GM12864 (cell line): Measurements from ENCODE around the gene MT1H.
"Not testable (repeated sequence)": the region's sequence is repeated elsewhere in the genome, so short reads cannot be mapped to it uniquely, and the experiment has no call there.

Experiments used
- DNase-seq: peaks from one replicate; pipeline ENCODE4 v3.0.0-alpha.2; 2011; ENCODE audit warnings: low read depth
- H3K4me3 ChIP-seq: 2 replicates; pipeline ENCODE4 v1.5.1; 2011; ENCODE audit warnings: mild to moderate bottlenecking, low read depth, low read length, control low read depth
- CTCF ChIP-seq: IDR thresholded peaks from 2 replicates; pipeline ENCODE4 v1.5.1; 2011; ENCODE audit warnings: low read depth, mild to moderate bottlenecking, moderate library complexity, low read length, control low read depth, inconsistent platforms; ENCODE audit errors: missing control alignments

Gene MT1H

DNA sequence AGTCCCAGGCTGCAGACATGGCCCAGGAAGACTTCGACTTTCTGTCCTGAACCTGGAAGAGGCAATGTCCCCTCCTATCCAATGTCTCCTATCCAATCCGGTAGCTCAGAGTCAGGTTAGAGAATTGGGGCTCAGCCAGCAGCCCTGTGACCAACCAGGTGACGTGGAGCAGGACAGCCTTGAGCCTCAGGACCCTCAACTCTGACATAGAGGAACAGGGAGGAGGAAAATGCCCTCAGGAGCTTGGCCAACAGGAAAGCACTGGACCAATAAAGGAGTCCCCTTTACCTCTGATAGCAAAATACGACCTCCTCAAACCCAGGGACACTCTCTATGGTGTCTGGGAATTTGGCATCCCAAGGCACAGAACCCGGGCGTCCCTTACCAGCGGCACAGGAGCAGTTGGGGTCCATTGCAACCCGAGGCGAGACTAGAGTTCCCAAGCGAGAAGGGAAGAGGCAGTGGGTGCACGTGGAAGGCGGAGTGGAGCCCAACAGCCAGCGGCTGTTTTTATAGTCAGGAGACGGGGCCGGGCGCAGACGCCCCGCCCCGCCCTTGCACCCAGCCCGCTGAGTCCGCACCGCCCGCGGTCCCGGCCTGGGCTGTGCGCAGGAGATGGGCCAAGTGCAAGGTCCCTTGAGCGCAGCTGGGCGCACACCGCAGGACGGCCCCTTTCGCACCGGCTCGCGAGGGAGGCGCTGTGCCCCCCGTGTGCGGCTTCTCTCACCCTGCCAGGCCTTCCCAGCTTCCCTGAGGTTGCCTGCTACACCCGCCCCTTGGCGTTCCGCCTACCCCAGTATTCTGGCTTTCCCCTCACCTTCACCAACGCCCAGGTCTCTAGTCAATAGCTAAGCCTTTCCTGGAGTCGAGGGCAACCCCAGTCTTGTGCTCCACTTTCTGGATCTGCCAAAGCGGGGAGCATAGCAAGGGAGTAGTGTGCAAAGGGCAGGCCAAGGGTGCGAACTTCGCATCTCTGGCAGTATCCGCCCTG is 1.7 kb upstream of the MT1H start, which contains the start of gene MT1G:
TSS of gene MT1G (minus strand) at position 485 of the 991 bp plus-strand sequence. CDS start at position 413, 72 bp downstream.
- H3K4me3 ChIP-seq = no peak within 1 kb of the TSS
- TF ChIP-seq CTCF = no peak
- no peak for DNase-seq

DNA sequence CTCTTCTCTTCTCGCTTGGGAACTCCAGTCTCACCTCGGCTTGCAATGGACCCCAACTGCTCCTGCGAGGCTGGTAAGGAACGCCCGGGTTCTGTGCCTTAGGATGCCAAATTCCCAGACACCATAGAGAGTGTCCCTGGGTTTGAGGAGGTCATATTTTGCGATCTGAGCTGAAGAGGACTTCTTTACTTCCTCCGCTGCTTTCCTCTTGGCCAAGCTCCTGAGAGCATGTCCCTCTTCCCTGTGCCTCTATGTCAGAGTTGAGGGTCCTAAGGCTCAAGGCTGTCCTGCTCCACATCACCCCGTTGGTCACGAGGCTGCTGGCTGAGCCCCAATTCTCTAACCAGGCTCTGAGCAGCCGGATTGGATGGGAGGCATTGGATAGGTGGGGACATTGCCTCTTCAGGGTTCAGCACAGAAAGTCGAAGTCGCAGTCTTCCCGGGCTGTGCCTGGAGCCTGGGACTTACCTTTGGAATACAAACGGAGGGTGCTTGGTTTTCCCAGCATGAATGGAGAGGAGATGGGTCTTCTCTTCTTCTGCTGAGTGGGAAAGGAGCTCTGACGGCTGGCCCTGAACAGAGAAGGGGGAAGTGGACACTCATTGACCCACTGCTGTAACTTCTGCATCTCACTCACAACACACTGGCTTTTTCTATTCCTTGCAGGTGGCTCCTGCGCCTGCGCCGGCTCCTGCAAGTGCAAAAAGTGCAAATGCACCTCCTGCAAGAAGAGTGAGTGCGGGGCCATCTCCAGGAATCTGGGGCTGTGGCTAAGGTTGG is 416 bp downstream of the MT1H start:
- DNase-seq = no peak
- no peak for TF ChIP-seq CTCF
- H3K4me3 ChIP-seq = no peak overlapping the region

DNA sequence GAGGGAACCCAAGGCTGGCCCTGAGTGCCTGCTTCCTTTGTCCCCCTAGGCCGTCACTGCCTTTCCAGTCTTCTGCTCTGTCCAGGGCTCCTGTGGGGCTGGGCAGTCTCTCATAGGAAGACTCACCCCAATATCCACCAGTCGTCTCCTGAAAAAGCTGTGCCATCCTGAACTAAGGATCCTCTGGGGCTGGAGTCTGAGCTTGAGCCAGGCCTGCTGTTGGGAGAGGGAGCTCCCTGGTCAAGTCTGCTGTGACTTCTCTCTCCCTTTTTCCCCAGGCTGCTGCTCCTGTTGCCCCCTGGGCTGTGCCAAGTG is 963 bp downstream of the MT1H start:
- TF ChIP-seq CTCF = no peak
- no peak for DNase-seq
- H3K4me3 ChIP-seq = no peak overlapping the region

- H3K4me3 ChIP-seq, DNase-seq: not testable (repeated sequence)
Observed at GRCh38 chr16:56671691-56672090, 2.1 kb downstream of the MT1H start.

- H3K4me3 ChIP-seq = not testable (repeated sequence)
Observed at GRCh38 chr16:56672171-56672570, 2.6 kb downstream of the MT1H start.

GRCh38 chr16:56672761-56673536 is 3.3 kb downstream of the MT1H start:
- no peak for TF ChIP-seq CTCF
- no peak overlapping the region for H3K4me3 ChIP-seq
- DNase-seq = no peak

More at GRCh38 chr16:56672171-56672570, 2.6 kb downstream of the MT1H start:
- DNase-seq = not testable (repeated sequence)

DNA sequence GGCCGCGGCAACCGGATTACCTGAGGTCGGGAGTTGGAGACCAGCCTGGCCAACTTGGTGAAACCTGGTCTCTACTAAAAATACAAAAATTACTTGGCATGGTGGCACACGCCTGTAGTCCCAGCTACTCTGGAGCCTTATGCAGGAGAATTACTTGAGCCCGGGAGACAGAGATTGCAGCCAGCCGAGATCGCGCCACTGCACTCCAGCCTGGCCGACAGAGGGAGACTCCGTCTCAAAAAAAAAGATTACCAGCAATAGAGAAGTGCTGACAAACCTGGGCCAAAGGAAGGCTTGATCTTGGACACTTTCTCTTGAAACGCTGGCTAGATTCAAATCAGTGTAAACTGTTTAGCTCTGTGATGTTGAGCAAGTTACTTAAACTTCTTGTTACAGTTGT is 4.3 kb downstream of the MT1H start:
- DNase-seq = no peak
- H3K4me3 ChIP-seq = no peak overlapping the region

DNA sequence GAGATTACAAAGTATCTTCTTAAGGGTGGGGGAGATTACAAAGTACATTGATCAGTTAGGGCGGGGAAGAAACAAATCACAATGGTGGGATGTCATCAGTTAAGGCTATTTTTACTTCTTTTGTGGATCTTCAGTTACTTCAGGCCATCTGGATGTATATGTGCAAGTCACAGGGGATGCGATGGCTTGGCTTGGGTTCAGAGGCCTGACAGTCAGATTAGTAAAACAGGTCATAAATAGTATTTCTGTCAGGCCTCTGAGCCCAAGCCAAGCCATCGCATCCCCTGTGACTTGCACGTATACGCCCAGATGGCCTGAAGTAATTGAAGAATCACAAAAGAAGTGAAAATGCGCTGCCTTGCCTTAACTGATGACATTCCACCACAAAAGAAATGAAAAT is 5.0 kb downstream of the MT1H start:
- not testable (repeated sequence) for H3K4me3 ChIP-seq, DNase-seq

More for the DNA sequence above, 4.3 kb downstream of the MT1H start:
- TF ChIP-seq CTCF = peak; percentile 55
